H9 (cell line): ENCODE data around the gene ENGASE. TPM values are rescaled to one million over a fixed set of nuclear protein-coding genes. Genes with fewer than 3 reads are reported as not detected.

Source experiments
- DNase-seq: peaks from one replicate; pipeline ENCODE4 v3.0.0-alpha.2; 2017
- H2AFZ ChIP-seq: one replicate; pipeline ENCODE4 v1.6.1; 2013; ENCODE audit warnings: mild to moderate bottlenecking, low read length, control low read depth, moderate library complexity
- H2AK5ac ChIP-seq: 2 replicates; pipeline ENCODE4 v1.6.1; 2013; ENCODE audit warnings: low read length, control low read depth, mixed read lengths; ENCODE audit not compliant: insufficient read length
- H2BK120ac ChIP-seq: one replicate; pipeline ENCODE4 v1.6.1; 2013; ENCODE audit warnings: low read depth, mild to moderate bottlenecking, low read length, control low read depth, inconsistent platforms; ENCODE audit not compliant: poor library complexity, severe bottlenecking
- H2BK12ac ChIP-seq: 2 replicates; pipeline ENCODE4 v1.6.1; 2013; ENCODE audit warnings: low read length, control low read depth, mixed read lengths, low read depth; ENCODE audit not compliant: insufficient read length
- H2BK15ac ChIP-seq: 2 replicates; pipeline ENCODE4 v1.6.1; 2013; ENCODE audit warnings: low read depth, low read length, control low read depth
- H2BK20ac ChIP-seq: one replicate; pipeline ENCODE4 v1.6.1; 2013; ENCODE audit warnings: low read depth, mild to moderate bottlenecking, low read length, control low read depth, inconsistent platforms; ENCODE audit not compliant: poor library complexity, severe bottlenecking
- H2BK5ac ChIP-seq: 2 replicates; pipeline ENCODE4 v1.6.1; 2013; ENCODE audit warnings: low read length, control low read depth, mixed read lengths; ENCODE audit not compliant: insufficient read length
- H3K14ac ChIP-seq: 2 replicates; pipeline ENCODE4 v1.6.1; 2013; ENCODE audit warnings: low read length, control low read depth; ENCODE audit not compliant: insufficient read depth
- H3K18ac ChIP-seq: 2 replicates; pipeline ENCODE4 v1.6.1; 2013; ENCODE audit warnings: low read depth, mild to moderate bottlenecking, mixed read lengths, low read length, control low read depth; ENCODE audit not compliant: insufficient read length
- H3K23ac ChIP-seq: 2 replicates; pipeline ENCODE4 v1.6.1; 2013; ENCODE audit warnings: low read length, control low read depth, mixed read lengths, low read depth; ENCODE audit not compliant: insufficient read length
- H3K23me2 ChIP-seq: 2 replicates; pipeline ENCODE4 v1.6.1; 2013; ENCODE audit warnings: low read depth, mild to moderate bottlenecking, mixed read lengths, low read length, control low read depth; ENCODE audit not compliant: insufficient read length, poor library complexity, severe bottlenecking
- H3K27ac ChIP-seq: 2 replicates; pipeline ENCODE4 v1.5.1; 2013; ENCODE audit warnings: low read length, control low read depth, mixed read lengths, low read depth; ENCODE audit not compliant: insufficient read length
- H3K27me3 ChIP-seq: 2 replicates; pipeline ENCODE4 v1.6.1; 2013; ENCODE audit warnings: low read length, control low read depth, inconsistent platforms; ENCODE audit not compliant: insufficient read depth
- H3K4ac ChIP-seq: 2 replicates; pipeline ENCODE4 v1.6.1; 2013; ENCODE audit warnings: low read depth, mild to moderate bottlenecking, control low read depth, inconsistent platforms, low read length, moderate library complexity
- H3K4me1 ChIP-seq: 2 replicates; pipeline ENCODE4 v1.6.1; 2013; ENCODE audit warnings: low read length, control low read depth, inconsistent platforms; ENCODE audit not compliant: insufficient read depth
- H3K4me2 ChIP-seq: 2 replicates; pipeline ENCODE4 v1.6.1; 2013; ENCODE audit warnings: low read length, control low read depth, mixed read lengths; ENCODE audit not compliant: insufficient read length, insufficient read depth
- H3K56ac ChIP-seq: 2 replicates; pipeline ENCODE4 v1.6.1; 2013; ENCODE audit warnings: low read depth, mild to moderate bottlenecking, mixed read lengths, low read length, control low read depth; ENCODE audit not compliant: insufficient read length
- H3K79me1 ChIP-seq: 2 replicates; pipeline ENCODE4 v1.6.1; 2013; ENCODE audit warnings: low read depth, mild to moderate bottlenecking, moderate library complexity, low read length, control low read depth, inconsistent platforms; ENCODE audit not compliant: insufficient read depth, poor library complexity, severe bottlenecking
- H3K79me2 ChIP-seq: 2 replicates; pipeline ENCODE4 v1.6.1; 2013; ENCODE audit warnings: low read length, control low read depth, inconsistent platforms; ENCODE audit not compliant: insufficient read depth
- H3K9ac ChIP-seq: 2 replicates; pipeline ENCODE4 v1.6.1; 2013; ENCODE audit warnings: low read length, control low read depth, mixed read lengths; ENCODE audit not compliant: insufficient read length; ENCODE audit errors: extremely low read depth
- H3K9me3 ChIP-seq: one replicate; pipeline ENCODE4 v1.6.1; 2013; ENCODE audit warnings: low read depth, low read length, inconsistent platforms; ENCODE audit not compliant: control insufficient read depth
- H3T11ph ChIP-seq: one replicate; pipeline ENCODE4 v1.6.1; 2013; ENCODE audit warnings: mild to moderate bottlenecking, low read length, control low read depth, inconsistent platforms
- H4K20me1 ChIP-seq: one replicate; pipeline ENCODE4 v1.6.1; 2013; ENCODE audit not compliant: control insufficient read depth, insufficient read length, insufficient read depth
- H4K5ac ChIP-seq: 2 replicates; pipeline ENCODE4 v1.6.1; 2013; ENCODE audit warnings: low read depth, mild to moderate bottlenecking, mixed read lengths, low read length, control low read depth; ENCODE audit not compliant: insufficient read length
- H4K8ac ChIP-seq: replicated peaks from 2 replicates; pipeline ENCODE4 v1.6.1; 2013; ENCODE audit warnings: low read length, control low read depth, mixed read lengths, low read depth; ENCODE audit not compliant: insufficient read length
- H4K91ac ChIP-seq: 2 replicates; pipeline ENCODE4 v1.6.1; 2013; ENCODE audit warnings: low read depth, mild to moderate bottlenecking, moderate library complexity, mixed read lengths, low read length, control low read depth; ENCODE audit not compliant: insufficient read length
- H3K27ac Mint-ChIP-seq, 3 experiments: 2 replicates in 2 of 3; 3 replicates in 1 of 3; pipeline ENCODE4 v1.8.0; 2020 to 2021; ENCODE audit warnings: mixed read lengths in 3 of 3, mild to moderate bottlenecking in 1 of 3, moderate library complexity in 1 of 3
- H3K27me3 Mint-ChIP-seq: 2 replicates; pipeline ENCODE4 v1.8.0; 2021; ENCODE audit warnings: low read depth, mild to moderate bottlenecking, moderate library complexity, mixed read lengths
- H3K36me3 Mint-ChIP-seq, 3 experiments: 2 replicates in 2 of 3; 3 replicates in 1 of 3; pipeline ENCODE4 v1.8.0; 2020 to 2021; ENCODE audit warnings: low read depth in 3 of 3, mixed read lengths in 3 of 3; ENCODE audit not compliant: insufficient read depth in 1 of 3
- H3K4me1 Mint-ChIP-seq, 2 experiments: 2 replicates each; pipeline ENCODE4 v1.8.0; 2020; ENCODE audit warnings: mixed read lengths in 2 of 2
- H3K4me3 Mint-ChIP-seq, 2 experiments: 2 replicates in 1 of 2; 3 replicates in 1 of 2; pipeline ENCODE4 v1.8.0; 2020 to 2021; ENCODE audit warnings: mild to moderate bottlenecking in 2 of 2, mixed read lengths in 2 of 2, moderate library complexity in 1 of 2
- H3K9me3 Mint-ChIP-seq, 2 experiments: 2 replicates in 1 of 2; 3 replicates in 1 of 2; pipeline ENCODE4 v1.8.0; 2020; ENCODE audit warnings: mild to moderate bottlenecking in 2 of 2, mixed read lengths in 2 of 2, moderate library complexity in 1 of 2
- WGBS: extraction: QIAGEN DNeasy Blood & Tissue Kit; methylation state at CpG from one replicate; pipeline ENCODE4 v1.1.7; 2013; ENCODE audit warnings: missing lambda C conversion rate, low lambda C conversion rate, mixed read lengths; ENCODE audit not compliant: insufficient read length; ENCODE audit errors: extremely low coverage; 5-methylcytosine and 5-hydroxymethylcytosine counted together
- total RNA-seq: library from RNA; stranded (reverse); gene quantifications from 2 replicates; pipeline ENCODE4 v1.2.1, GENCODE V29; 2021
- TF ChIP-seq, protein P1 (sequence below): fragments of 200-600 bp; sonication (generic); conservative IDR thresholded peaks from 3 replicates; pipeline ENCODE4 v1.8.0; 2021; ENCODE audit warnings: antibody characterized with exemption, mild to moderate bottlenecking

ENGASE gene
- total RNA-seq, 1 experiment from 2014 or later: 20.6 TPM

DNA sequence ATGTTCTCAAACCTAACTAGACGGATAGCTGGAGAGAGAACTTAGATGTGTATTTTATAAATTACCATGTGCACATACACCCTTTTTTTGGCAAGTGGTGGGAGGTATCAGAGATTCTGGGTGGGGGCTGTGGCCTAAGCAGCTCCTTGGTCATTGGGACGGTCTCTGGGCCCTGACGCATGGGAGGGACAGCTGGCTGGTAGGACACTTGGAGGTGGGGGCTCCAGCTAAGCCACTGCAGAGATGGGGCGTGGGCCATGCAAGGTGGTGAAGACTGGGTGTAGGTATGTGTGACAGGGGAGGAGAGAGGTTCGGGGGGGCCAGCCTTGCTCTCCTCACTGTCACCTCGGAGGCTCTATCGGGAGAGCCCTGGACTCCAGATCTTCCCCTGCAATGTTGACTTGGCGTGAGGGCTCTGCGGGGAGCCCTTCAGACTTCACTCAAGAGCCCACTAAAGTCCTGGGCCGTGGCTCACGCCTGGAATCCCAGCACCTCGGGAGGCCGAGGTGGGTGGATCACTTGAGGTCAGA is 33.5 kb upstream of the ENGASE start:
- H3K4ac ChIP-seq: no peak overlapping the region
- H3K79me1 ChIP-seq: no peaks in the 10 kb centered on the region
- H2BK120ac ChIP-seq: no peak overlapping the region
- H2BK5ac ChIP-seq: no peak overlapping the region
- no peak overlapping the region for H3K9ac ChIP-seq
- H3K4me1 ChIP-seq: no peaks in the 10 kb centered on the region
- no peak overlapping the region for H2BK12ac ChIP-seq
- no peaks in the 10 kb centered on the region for H3K9me3 ChIP-seq
- no peak overlapping the region for H2AFZ ChIP-seq
- no peak overlapping the region for H3K4me2 ChIP-seq
- H3K14ac ChIP-seq: no peak overlapping the region
- DNase-seq: no peak
- H4K20me1 ChIP-seq: peaks cover 2% of the 10 kb centered on the region
- TF ChIP-seq, protein P1, sequence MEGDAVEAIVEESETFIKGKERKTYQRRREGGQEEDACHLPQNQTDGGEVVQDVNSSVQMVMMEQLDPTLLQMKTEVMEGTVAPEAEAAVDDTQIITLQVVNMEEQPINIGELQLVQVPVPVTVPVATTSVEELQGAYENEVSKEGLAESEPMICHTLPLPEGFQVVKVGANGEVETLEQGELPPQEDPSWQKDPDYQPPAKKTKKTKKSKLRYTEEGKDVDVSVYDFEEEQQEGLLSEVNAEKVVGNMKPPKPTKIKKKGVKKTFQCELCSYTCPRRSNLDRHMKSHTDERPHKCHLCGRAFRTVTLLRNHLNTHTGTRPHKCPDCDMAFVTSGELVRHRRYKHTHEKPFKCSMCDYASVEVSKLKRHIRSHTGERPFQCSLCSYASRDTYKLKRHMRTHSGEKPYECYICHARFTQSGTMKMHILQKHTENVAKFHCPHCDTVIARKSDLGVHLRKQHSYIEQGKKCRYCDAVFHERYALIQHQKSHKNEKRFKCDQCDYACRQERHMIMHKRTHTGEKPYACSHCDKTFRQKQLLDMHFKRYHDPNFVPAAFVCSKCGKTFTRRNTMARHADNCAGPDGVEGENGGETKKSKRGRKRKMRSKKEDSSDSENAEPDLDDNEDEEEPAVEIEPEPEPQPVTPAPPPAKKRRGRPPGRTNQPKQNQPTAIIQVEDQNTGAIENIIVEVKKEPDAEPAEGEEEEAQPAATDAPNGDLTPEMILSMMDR: no peak
- no peak overlapping the region for H3T11ph ChIP-seq
- H3K27me3 ChIP-seq: no peaks in the 10 kb centered on the region
- no peak overlapping the region for H3K18ac ChIP-seq
- no peak overlapping the region for H3K27ac ChIP-seq
- H2BK15ac ChIP-seq: no peak overlapping the region
- H3K4me1 Mint-ChIP-seq: peaks cover 0 to 12% of the 10 kb centered on the region in 2 experiments; a peak in 2 of 4 replicates
- no peaks in the 10 kb centered on the region for H3K79me2 ChIP-seq
- peaks cover 73% of the 10 kb centered on the region for H3K27me3 Mint-ChIP-seq
- H2BK20ac ChIP-seq: no peak overlapping the region
- no peaks in the 10 kb centered on the region for H3K23me2 ChIP-seq
- no peak overlapping the region for H2AK5ac ChIP-seq
- no peak overlapping the region for H3K27ac Mint-ChIP-seq
- no peak overlapping the region for H3K4me3 Mint-ChIP-seq
- WGBS: no CpG with 5 or more reads among the region's 13 CpGs
- H4K91ac ChIP-seq: no peak overlapping the region
- no peak overlapping the region for H3K23ac ChIP-seq
- no peak overlapping the region for H3K56ac ChIP-seq
- H4K5ac ChIP-seq: no peak overlapping the region
- no peak overlapping the region for H4K8ac ChIP-seq
- no peaks in the 10 kb centered on the region; a peak in 1 of 7 replicates for H3K36me3 Mint-ChIP-seq
- H3K9me3 Mint-ChIP-seq: peaks cover 4 to 11% of the 10 kb centered on the region in 2 experiments; a peak in 4 of 5 replicates
